ENCODE results near the gene MYLIP. TPM values are rescaled to one million over a fixed set of nuclear protein-coding genes. Genes with fewer than 3 reads are reported as not detected.

MYLIP gene
- total RNA-seq, 2 donors from 2014 or later = 20.1 to 28.8 TPM

GRCh38 chr6:16183187-16183664, 54.3 kb downstream of the MYLIP start:
- DNase-seq (ENCODE audit: low spot score) = no peak
- intact Hi-C loops (cut with DNase I) = loop anchor here (5.0 to 10.0 kb wide), 3 partner anchors 48 to 491 kb away; no protein-coding TSS in a partner anchor

- peak; percentile 78 for DNase-seq (ENCODE audit: low spot score)
Observed at GRCh38 chr6:16184129-16184528, 55.2 kb downstream of the MYLIP start.

GRCh38 chr6:16184551-16184950, 55.7 kb downstream of the MYLIP start:
- intact Hi-C loops (cut with DNase I) = loop anchor here (5.0 to 10.0 kb wide), 3 partner anchors 50 to 492 kb away; no protein-coding TSS in a partner anchor
- DNase-seq (ENCODE audit: low spot score) = no peak

More at GRCh38 chr6:16184129-16184528, 55.2 kb downstream of the MYLIP start:
- intact Hi-C loops (cut with DNase I) = loop anchor here (5.0 to 10.0 kb wide), 3 partner anchors 49 to 492 kb away; no protein-coding TSS in a partner anchor

GRCh38 chr6:16187176-16187575, 58.3 kb downstream of the MYLIP start:
- DNase-seq (ENCODE audit: low spot score) = no peak
- intact Hi-C loops (cut with DNase I) = loop anchor here (10.0 kb wide), 2 partner anchors 52 to 492 kb away; no protein-coding TSS in a partner anchor

- no peak for DNase-seq (ENCODE audit: low spot score)
- intact Hi-C loops (cut with DNase I) = no loop called here
Observed at GRCh38 chr6:16190214-16190613, 61.3 kb downstream of the MYLIP start.

- DNase-seq (ENCODE audit: low spot score) = no peak
- intact Hi-C loops (cut with DNase I) = no loop called here
Observed at GRCh38 chr6:16196260-16196983, 67.5 kb downstream of the MYLIP start.

GRCh38 chr6:16196984-16197546, 68.2 kb downstream of the MYLIP start:
- intact Hi-C loops (cut with DNase I) = no loop called here

More at GRCh38 chr6:16196984-16197546, 68.2 kb downstream of the MYLIP start:
- no peak for DNase-seq (ENCODE audit: low spot score)

Small RNAs within 50 kb of the gene (microRNA-seq; reads per million reads assigned to microRNA genes)
- 0 reads per million in 2 donors for gene MIR4639 (ENCODE audit: borderline microRNAs expressed in 2 of 2)

Other genes starting within 250 kb of the MYLIP start
- 10 to 100 TPM; 14.0 to 14.7 TPM for gene GMPR, start 109.5 kb downstream of the MYLIP start, total RNA-seq

All from posterior vena cava (tissue), 2 donors.